Breast epithelium (tissue), 4 donors: ENCODE data around the gene ASIC3. TPM values are rescaled to one million over a fixed set of nuclear protein-coding genes. Genes with fewer than 3 reads are reported as not detected.

Experiments
- DNase-seq, 2 donors: peaks; one replicate each; pipeline ENCODE4 v3.0.0-alpha.2; 2019; ENCODE audit warnings: low spot score in 2 of 2
- H3K27ac ChIP-seq, 2 donors: fragments of 200-600 bp; sonication (generic) in 1 of 2; one replicate each; pipeline ENCODE4 v1.5.1; 2016 to 2019; ENCODE audit warnings: mild to moderate bottlenecking in 1 of 2
- H3K27me3 ChIP-seq, 2 donors: fragments of 200-600 bp; sonication (generic) in 1 of 2; one replicate each; pipeline versions ENCODE4 v1.5.1 to v1.6.0; 2017 to 2019; ENCODE audit warnings: control low read depth in 1 of 2, mild to moderate bottlenecking in 1 of 2
- H3K36me3 ChIP-seq: fragments of 200-600 bp; one replicate; pipeline ENCODE4 v1.5.1; 2019
- H3K4me1 ChIP-seq, 2 donors: fragments of 200-600 bp; sonication (generic); one replicate each; pipeline ENCODE4 v1.5.1; 2016 to 2019; ENCODE audit warnings: control low read depth in 1 of 2
- H3K4me3 ChIP-seq, 3 donors: fragments of 200-600 bp; sonication (generic); 1 replicate in 2 of 3; 2 replicates in 1 of 3; pipeline ENCODE4 v1.5.1; 2016 to 2019; ENCODE audit warnings: mild to moderate bottlenecking in 3 of 3, moderate library complexity in 2 of 3
- H3K9me3 ChIP-seq, 2 donors: fragments of 200-600 bp; sonication (generic) in 1 of 2; one replicate each; pipeline ENCODE4 v1.5.1; 2016 to 2019; ENCODE audit warnings: control low read depth in 1 of 2
- CTCF ChIP-seq, 3 donors: fragments of 450-650 bp; IDR thresholded peaks; one replicate each; pipeline ENCODE4 v1.5.1; 2016 to 2017; ENCODE audit warnings: antibody characterized with exemption in 3 of 3, mild to moderate bottlenecking in 3 of 3, moderate library complexity in 3 of 3
- POLR2A ChIP-seq: fragments of 450-650 bp; IDR thresholded peaks from one replicate; pipeline ENCODE4 v1.6.1; 2016; ENCODE audit warnings: antibody characterized with exemption, mild to moderate bottlenecking, moderate library complexity
- POLR2AphosphoS5 ChIP-seq, 3 donors: sonication (generic); formaldehyde crosslinking; IDR thresholded peaks; one replicate each; pipeline ENCODE4 v1.6.1; 2017; ENCODE audit warnings: antibody characterized with exemption in 3 of 3
- intact Hi-C: fragments of 100-400 bp; cut with DNase I; formaldehyde crosslinking; loops from one replicate; pipeline ENCODE4 v1.15.1; 2023; ENCODE audit warnings: low total_unique reads
- total RNA-seq, 3 donors: library from RNA; depleted of rRNA; stranded (reverse); fragments of >200 nt; gene quantifications; one replicate each; pipeline ENCODE4 v1.1.0, GENCODE V29; 2016

The ASIC3 gene
- total RNA-seq, 3 donors from 2014 or later = 1.3 to 3.3 (median 2.3) TPM

- peaks cover 16% of the 10 kb centered on the region for H3K36me3 ChIP-seq
- no peak for TF ChIP-seq POLR2A
- intact Hi-C loops = no loop called here
- H3K9me3 ChIP-seq = no peaks in the 10 kb centered on the region
- no peak for DNase-seq
- H3K27me3 ChIP-seq = no peaks in the 10 kb centered on the region
- H3K4me1 ChIP-seq = peaks cover 12 to 20% of the 10 kb centered on the region in 2 donors
- no peak overlapping the region for H3K4me3 ChIP-seq
- peak overlapping the region in 1 of 2 donors; percentile 89 for H3K27ac ChIP-seq
Observed at GRCh38 chr7:151064993-151065392, 16.7 kb downstream of the ASIC3 start.

- H3K36me3 ChIP-seq = peaks cover 16% of the 10 kb centered on the region
- no peak for DNase-seq
Observed at GRCh38 chr7:151065516-151065915, 17.2 kb downstream of the ASIC3 start.

GRCh38 chr7:151066273-151066974 lies 18.1 kb downstream of the ASIC3 start:
- H3K9me3 ChIP-seq = no peaks in the 10 kb centered on the region
- no peaks in the 10 kb centered on the region for H3K27me3 ChIP-seq
- peaks cover 5 to 8% of the 10 kb centered on the region in 2 donors for H3K4me1 ChIP-seq
- intact Hi-C loops = no loop called here
- H3K4me3 ChIP-seq = no peak overlapping the region
- no peak for TF ChIP-seq POLR2A
- DNase-seq = no peak
- peaks cover 21% of the 10 kb centered on the region for H3K36me3 ChIP-seq
- no peak overlapping the region for H3K27ac ChIP-seq

More at GRCh38 chr7:151065516-151065915, 17.2 kb downstream of the ASIC3 start:
- Histone ChIP-seq H3K9me3 (no peaks in the 10 kb centered on the region), H3K27me3 (no peaks in the 10 kb centered on the region), H3K4me3 (no peak overlapping the region), H3K27ac (no peak overlapping the region), H3K4me1 (peaks cover 12 to 15% of the 10 kb centered on the region in 2 donors)
- intact Hi-C loops = no loop called here
- TF ChIP-seq POLR2A (no peak), POLR2AphosphoS5 (IDR thresholded peaks at IDR 0.05) (no peak), CTCF (IDR thresholded peaks at IDR 0.05) (no peak)

GRCh38 chr7:151068069-151068773 lies 19.9 kb downstream of the ASIC3 start:
- H3K36me3 ChIP-seq = peaks cover 21% of the 10 kb centered on the region
- H3K27me3 ChIP-seq = no peaks in the 10 kb centered on the region
- no peak overlapping the region for H3K4me3 ChIP-seq
- H3K9me3 ChIP-seq = no peaks in the 10 kb centered on the region
- intact Hi-C loops = no loop called here
- no peak overlapping the region for H3K27ac ChIP-seq
- TF ChIP-seq CTCF (IDR thresholded peaks at IDR 0.05) (no peak), POLR2A (no peak), POLR2AphosphoS5 (IDR thresholded peaks at IDR 0.05) (no peak)
- DNase-seq = no peak
- H3K4me1 ChIP-seq = no peaks in the 10 kb centered on the region

- no peaks in the 10 kb centered on the region for H3K27me3 ChIP-seq
- H3K36me3 ChIP-seq = peaks cover 29% of the 10 kb centered on the region
- intact Hi-C loops = no loop called here
- H3K4me3 ChIP-seq = no peak overlapping the region
- DNase-seq = no peak
- no peak overlapping the region for H3K27ac ChIP-seq
- H3K9me3 ChIP-seq = no peaks in the 10 kb centered on the region
- no peaks in the 10 kb centered on the region for H3K4me1 ChIP-seq
- TF ChIP-seq CTCF (IDR thresholded peaks at IDR 0.05) = no peak
- TF ChIP-seq POLR2AphosphoS5 (IDR thresholded peaks at IDR 0.05) = no peak
- TF ChIP-seq POLR2A = no peak
Observed at GRCh38 chr7:151069841-151070573, 21.7 kb downstream of the ASIC3 start.

- intact Hi-C loops = no loop called here
- Histone ChIP-seq H3K36me3 (peaks cover 29% of the 10 kb centered on the region), H3K9me3 (no peaks in the 10 kb centered on the region), H3K4me3 (no peak overlapping the region), H3K27me3 (no peaks in the 10 kb centered on the region), H3K4me1 (no peaks in the 10 kb centered on the region), H3K27ac (no peak overlapping the region)
- DNase-seq = no peak
- TF ChIP-seq POLR2AphosphoS5 (IDR thresholded peaks at IDR 0.05) (no peak), CTCF (IDR thresholded peaks at IDR 0.05) (no peak), POLR2A (no peak)
Observed at GRCh38 chr7:151070574-151070960, 22.2 kb downstream of the ASIC3 start.
